Measurements from ENCODE around the gene MARCHF11.

The MARCHF11 gene

GRCh38 chr5:16131878-16132277 is 47.7 kb downstream of the MARCHF11 start:
- no peak for DNase-seq

GRCh38 chr5:16128944-16129343 is 50.6 kb downstream of the MARCHF11 start:
- DNase-seq, result no peak

GRCh38 chr5:16127865-16128544 is 51.6 kb downstream of the MARCHF11 start:
- DNase-seq, result no peak

- DNase-seq, result no peak
Measured at GRCh38 chr5:16120579-16120978, 59.0 kb downstream of the MARCHF11 start.

GRCh38 chr5:16119790-16120189 is 59.8 kb downstream of the MARCHF11 start:
- DNase-seq, result no peak

GRCh38 chr5:16115140-16115539 is 64.5 kb downstream of the MARCHF11 start:
- DNase-seq, result no peak

GRCh38 chr5:16108418-16108817 is 71.2 kb downstream of the MARCHF11 start:
- DNase-seq, result no peak

GRCh38 chr5:16104961-16105360 is 74.6 kb downstream of the MARCHF11 start:
- no peak for DNase-seq

GRCh38 chr5:16095612-16096011 is 84.0 kb downstream of the MARCHF11 start:
- DNase-seq, result no peak

GRCh38 chr5:16090270-16090669 is 89.3 kb downstream of the MARCHF11 start:
- DNase-seq, result no peak

GRCh38 chr5:16082982-16083381 is 96.6 kb downstream of the MARCHF11 start:
- DNase-seq, result no peak

- no peak for DNase-seq
Measured at GRCh38 chr5:16082053-16082452, 97.5 kb downstream of the MARCHF11 start.

- DNase-seq, result no peak
Measured at GRCh38 chr5:16081376-16081955, 98.1 kb downstream of the MARCHF11 start.

- DNase-seq, result no peak
Measured at GRCh38 chr5:16076657-16077056, 102.9 kb downstream of the MARCHF11 start.

GRCh38 chr5:16074358-16074757 is 105.2 kb downstream of the MARCHF11 start:
- DNase-seq, result no peak

- no peak for DNase-seq
Measured at GRCh38 chr5:16072616-16073015, 107.0 kb downstream of the MARCHF11 start.

- no peak for DNase-seq
Measured at GRCh38 chr5:16067415-16067814, 112.2 kb downstream of the MARCHF11 start.

GRCh38 chr5:16066810-16067209 is 112.8 kb downstream of the MARCHF11 start:
- no peak for DNase-seq

GRCh38 chr5:16066320-16066719 is 113.3 kb downstream of the MARCHF11 start:
- no peak for DNase-seq

GRCh38 chr5:16065831-16066230 is 113.8 kb downstream of the MARCHF11 start:
- no peak for DNase-seq

- no peak for DNase-seq
Measured at GRCh38 chr5:16064135-16064893, 115.3 kb downstream of the MARCHF11 start.

GRCh38 chr5:16061163-16061562 is 118.4 kb downstream of the MARCHF11 start:
- DNase-seq, result no peak

GRCh38 chr5:16057277-16057676 is 122.3 kb downstream of the MARCHF11 start:
- DNase-seq, result no peak

- no peak for DNase-seq
Measured at GRCh38 chr5:16051246-16051755, 128.3 kb downstream of the MARCHF11 start.
